K562 (cell line): Measurements from ENCODE around the gene HDAC5.

Source experiments
- CBX2 ChIP-seq: fragments of 200-600 bp; sonication (generic); IDR thresholded peaks from one replicate; pipeline ENCODE4 v1.6.1; 2012; ENCODE audit warnings: mild to moderate bottlenecking, low read length, inconsistent platforms; ENCODE audit not compliant: insufficient read depth, poor library complexity, severe bottlenecking
- EWSR1 ChIP-seq: fragments of 450-650 bp; IDR thresholded peaks from 2 replicates; pipeline ENCODE4 v1.6.1; 2018; ENCODE audit warnings: borderline replicate concordance, mild to moderate bottlenecking, low read depth, moderate library complexity; ENCODE audit not compliant: partially characterized antibody
- POLR2A ChIP-seq: fragments of 450-650 bp; conservative IDR thresholded peaks from 2 replicates; pipeline ENCODE4 v1.6.1; 2016
- POLR2AphosphoS5 ChIP-seq: IDR thresholded peaks from 2 replicates; pipeline ENCODE4 v1.6.1; 2011; ENCODE audit warnings: mild to moderate bottlenecking, low read depth, low read length, moderate library complexity; ENCODE audit not compliant: control insufficient read depth, insufficient read depth
- ZNF143 ChIP-seq: sonication (generic); formaldehyde crosslinking; IDR thresholded peaks from 2 replicates; pipeline ENCODE4 v1.9.0; 2022; ENCODE audit warnings: mild to moderate bottlenecking, missing genetic modification reagents
- ZNF764 ChIP-seq: fragments of 250-450 bp; sonication (Bioruptor Pico); IDR thresholded peaks from 2 replicates; pipeline ENCODE4 v1.4.0; 2020; ENCODE audit warnings: low read depth, mild to moderate bottlenecking, moderate library complexity
- TF ChIP-seq, protein P1 (sequence below), 3 experiments: IDR thresholded peaks in 2 of 3; conservative IDR thresholded peaks in 1 of 3; 2 replicates each; pipeline ENCODE4 v1.5.1; 2011 to 2012; ENCODE audit warnings: low read length in 3 of 3, mild to moderate bottlenecking in 3 of 3, control low read depth in 2 of 3, improper control_type of control experiment in 1 of 3, inconsistent platforms in 1 of 3, low read depth in 1 of 3, mixed read lengths in 1 of 3, moderate library complexity in 1 of 3; ENCODE audit not compliant: insufficient read depth in 2 of 3

DNA sequence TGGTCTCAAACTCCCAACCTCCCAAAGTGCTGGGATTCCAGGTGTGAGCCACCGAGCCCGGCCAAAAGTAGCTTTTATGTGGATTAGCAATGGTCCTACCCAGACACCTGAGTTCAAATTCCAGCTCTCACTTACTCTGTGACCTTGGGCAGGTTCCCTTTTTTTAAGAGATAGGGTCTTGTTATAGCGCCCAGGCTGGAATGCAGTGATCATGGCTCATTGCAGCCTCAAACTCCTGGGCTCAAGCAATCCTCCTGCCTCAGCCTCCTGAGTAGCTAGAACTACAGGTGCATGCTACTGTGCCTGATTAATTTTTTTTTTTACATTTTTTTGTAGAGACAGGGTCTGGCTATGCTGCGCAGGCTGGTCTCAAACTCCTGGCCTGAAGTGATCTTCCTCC, 16.6 kb downstream of the HDAC5 start:
- TF ChIP-seq CBX2 (no peak), POLR2AphosphoS5 (no peak), ZNF143 (CRISPR knock-in tag) (no peak), POLR2A (no peak), ZNF764 (CRISPR knock-in tag) (no peak), EWSR1 (no peak)
- TF ChIP-seq, protein P1, sequence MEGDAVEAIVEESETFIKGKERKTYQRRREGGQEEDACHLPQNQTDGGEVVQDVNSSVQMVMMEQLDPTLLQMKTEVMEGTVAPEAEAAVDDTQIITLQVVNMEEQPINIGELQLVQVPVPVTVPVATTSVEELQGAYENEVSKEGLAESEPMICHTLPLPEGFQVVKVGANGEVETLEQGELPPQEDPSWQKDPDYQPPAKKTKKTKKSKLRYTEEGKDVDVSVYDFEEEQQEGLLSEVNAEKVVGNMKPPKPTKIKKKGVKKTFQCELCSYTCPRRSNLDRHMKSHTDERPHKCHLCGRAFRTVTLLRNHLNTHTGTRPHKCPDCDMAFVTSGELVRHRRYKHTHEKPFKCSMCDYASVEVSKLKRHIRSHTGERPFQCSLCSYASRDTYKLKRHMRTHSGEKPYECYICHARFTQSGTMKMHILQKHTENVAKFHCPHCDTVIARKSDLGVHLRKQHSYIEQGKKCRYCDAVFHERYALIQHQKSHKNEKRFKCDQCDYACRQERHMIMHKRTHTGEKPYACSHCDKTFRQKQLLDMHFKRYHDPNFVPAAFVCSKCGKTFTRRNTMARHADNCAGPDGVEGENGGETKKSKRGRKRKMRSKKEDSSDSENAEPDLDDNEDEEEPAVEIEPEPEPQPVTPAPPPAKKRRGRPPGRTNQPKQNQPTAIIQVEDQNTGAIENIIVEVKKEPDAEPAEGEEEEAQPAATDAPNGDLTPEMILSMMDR (IDR thresholded peaks at IDR 0.05 in 2 of 3, conservative IDR thresholded peaks at IDR 0.05 in 1 of 3; ENCODE audit: insufficient read depth in 2 of 3, low read depth in 1 of 3, low read length in 3 of 3) = no peak
